ENCODE data around the gene CITED4.

CITED4 gene

DNA sequence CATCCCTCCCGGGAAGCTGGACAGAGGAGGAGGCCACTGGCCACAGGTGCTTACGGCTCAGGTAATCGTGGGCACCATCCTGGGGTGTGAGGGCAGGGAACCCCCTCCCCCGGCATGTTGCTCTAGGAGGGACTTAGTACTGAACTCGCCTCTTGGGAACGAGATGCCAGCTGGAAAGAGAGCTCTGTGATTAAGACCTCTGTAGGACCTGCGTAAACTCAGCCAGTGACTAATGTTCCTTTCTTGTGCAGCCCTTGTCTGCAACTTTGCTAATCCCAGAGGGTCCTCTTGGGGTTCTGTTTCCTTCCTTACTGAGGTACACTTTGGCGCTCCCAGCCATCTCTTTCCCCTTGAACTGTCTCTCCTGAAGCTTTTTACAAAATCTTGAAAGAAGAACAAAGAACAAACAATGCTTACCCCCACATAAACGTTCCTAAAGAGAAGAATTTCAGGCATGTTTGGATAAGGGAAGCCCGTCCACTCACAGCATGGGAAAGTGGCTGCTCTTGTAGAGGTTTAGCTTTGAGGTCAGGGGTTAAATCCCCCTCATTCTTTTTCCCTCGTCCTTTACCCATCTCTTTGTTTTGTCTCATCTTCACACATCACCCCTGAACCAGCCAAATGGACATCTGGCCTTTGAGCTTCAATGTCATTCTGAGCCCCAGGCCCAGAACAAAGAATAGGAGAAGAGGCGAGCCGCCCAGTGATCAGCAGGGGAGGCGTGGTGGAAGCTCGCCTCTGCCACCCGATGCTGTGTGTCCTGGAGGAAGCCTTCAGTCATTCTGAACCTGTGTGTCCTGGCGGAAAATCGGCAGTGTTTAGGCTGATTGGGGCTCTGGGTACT lies 37.4 kb downstream of the CITED4 start:
- H3K27me3 ChIP-seq, result no peaks in the 10 kb centered on the region
- TF ChIP-seq CTCF (IDR thresholded peaks at IDR 0.05; ENCODE audit: low read depth, low read length), result no peak
- peaks cover 3% of the 10 kb centered on the region; the same call in 1 of the 2 replicates for H3K4me1 ChIP-seq
- H3K9me3 ChIP-seq, result no peaks in the 10 kb centered on the region
- no peak overlapping the region for H3K4me3 ChIP-seq (ENCODE audit: low read depth, low read length)
- DNase-seq, result no peak
- H3K36me3 ChIP-seq, result no peaks in the 10 kb centered on the region

GRCh38 chr1:40823983-40824382 lies 38.2 kb downstream of the CITED4 start:
- Histone ChIP-seq H3K27me3 (no peaks in the 10 kb centered on the region), H3K36me3 (no peaks in the 10 kb centered on the region)

DNA sequence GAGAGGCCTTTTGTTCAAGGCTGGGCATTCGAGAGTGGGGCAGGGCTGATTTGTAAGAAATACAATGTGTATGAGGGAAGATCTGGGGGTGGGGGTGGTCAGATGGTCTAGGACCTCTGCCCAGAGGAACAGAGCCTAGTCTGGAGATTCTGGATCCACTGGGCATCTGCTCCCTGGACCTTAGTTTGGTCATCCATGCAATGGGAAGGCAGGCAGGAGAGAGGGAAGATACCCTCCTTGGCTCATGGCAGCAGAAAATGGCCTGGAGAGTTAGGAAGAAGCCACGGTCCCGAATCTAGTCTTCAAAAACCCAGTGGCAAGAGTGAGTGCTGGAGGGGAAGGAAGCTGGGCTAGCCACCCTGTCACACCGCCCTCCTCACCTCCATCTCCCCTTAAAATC lies 38.8 kb downstream of the CITED4 start:
- DNase-seq, result no peak
- TF ChIP-seq CTCF (IDR thresholded peaks at IDR 0.05; ENCODE audit: low read depth, low read length), result no peak
- no peaks in the 10 kb centered on the region for H3K27me3 ChIP-seq

More at GRCh38 chr1:40823983-40824382, 38.2 kb downstream of the CITED4 start:
- TF ChIP-seq CTCF (IDR thresholded peaks at IDR 0.05; ENCODE audit: low read depth, low read length), result no peak
- peaks cover 3% of the 10 kb centered on the region; the same call in 1 of the 2 replicates for H3K4me1 ChIP-seq
- H3K9me3 ChIP-seq, result no peaks in the 10 kb centered on the region
- DNase-seq, result no peak
- H3K4me3 ChIP-seq (ENCODE audit: low read depth, low read length), result no peak overlapping the region

DNA sequence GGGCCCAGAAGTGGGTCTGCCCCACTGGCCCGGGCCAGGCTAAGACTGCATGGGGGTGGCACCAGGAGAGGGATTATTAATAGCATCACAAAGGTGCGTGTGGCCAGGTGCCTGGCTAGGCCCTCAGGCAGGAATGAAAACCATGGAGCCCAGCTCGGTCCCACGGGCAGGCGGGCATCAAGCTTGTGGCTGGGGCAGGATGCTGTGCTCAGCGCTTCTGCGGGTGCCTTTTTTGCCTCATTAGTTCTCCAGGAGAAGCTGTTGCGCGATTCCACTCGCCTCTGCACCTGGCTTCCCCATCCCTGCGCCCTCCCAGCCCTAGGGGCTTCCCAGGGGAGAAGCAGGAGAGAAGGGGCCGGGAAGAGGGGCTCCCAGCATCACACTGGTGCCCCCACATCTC lies 39.3 kb downstream of the CITED4 start:
- no peaks in the 10 kb centered on the region for H3K9me3 ChIP-seq
- peaks cover 3% of the 10 kb centered on the region; the same call in 1 of the 2 replicates for H3K4me1 ChIP-seq
- no peak for DNase-seq
- H3K4me3 ChIP-seq (ENCODE audit: low read depth, low read length), result no peak overlapping the region
- TF ChIP-seq CTCF (IDR thresholded peaks at IDR 0.05; ENCODE audit: low read depth, low read length), result no peak
- no peaks in the 10 kb centered on the region for H3K36me3 ChIP-seq
- H3K27me3 ChIP-seq, result no peaks in the 10 kb centered on the region

More for the DNA sequence above, 38.8 kb downstream of the CITED4 start:
- Histone ChIP-seq H3K36me3 (no peaks in the 10 kb centered on the region), H3K4me3 (ENCODE audit: low read depth, low read length) (no peak overlapping the region), H3K4me1 (peaks cover 3% of the 10 kb centered on the region; the same call in 1 of the 2 replicates), H3K9me3 (no peaks in the 10 kb centered on the region)

- DNase-seq, result no peak
- Histone ChIP-seq H3K4me3 (ENCODE audit: low read depth, low read length) (no peak overlapping the region), H3K36me3 (no peaks in the 10 kb centered on the region), H3K27me3 (no peaks in the 10 kb centered on the region), H3K9me3 (no peaks in the 10 kb centered on the region), H3K4me1 (peaks cover 3% of the 10 kb centered on the region; the same call in 1 of the 2 replicates)
- TF ChIP-seq CTCF (IDR thresholded peaks at IDR 0.05; ENCODE audit: low read depth, low read length), result no peak
These were observed 41.1 kb downstream of the CITED4 start for GRCh38 chr1:40820911-40821693.
